ENCODE results near the gene STYX. TPM values are rescaled to one million over a fixed set of nuclear protein-coding genes. Genes with fewer than 3 reads are reported as not detected.

The STYX gene
- total RNA-seq, 1 experiment from 2014 or later, result 24.4 TPM

- intact Hi-C loops (cut with micrococcal nuclease; ENCODE audit: unreplicated experiment), result loop anchor here (5.0 kb wide), 1 partner anchor 483 kb away; no protein-coding TSS in a partner anchor
- Histone ChIP-seq H3K4me3 (ENCODE audit: low read depth, low read length) (no peak overlapping the region), H3K9me3 (no peaks in the 10 kb centered on the region), H3K4me1 (peaks cover 4% of the 10 kb centered on the region; the same call in 1 of the 2 replicates), H3K36me3 (ENCODE audit: control insufficient read depth, insufficient read depth, low read length) (no peaks in the 10 kb centered on the region), H3K27me3 (replicated peaks; ENCODE audit: control insufficient read depth, insufficient read depth, low read length) (no peaks in the 10 kb centered on the region)
- TF ChIP-seq CTCF (IDR thresholded peaks at IDR 0.05; ENCODE audit: insufficient read depth in 1 of 2, low read depth in 1 of 2, low read length in 1 of 2, severe bottlenecking in 1 of 2, unreplicated experiment in 1 of 2), result no peak
- no TSS peak for BruUV-seq (replicated peaks)
- no peaks in the 10 kb centered on the region for H3K4me1 Mint-ChIP-seq (ENCODE audit: low read depth, unreplicated experiment)
- no peak overlapping the region for H3K27ac Mint-ChIP-seq (ENCODE audit: unreplicated experiment)
- H3K9me3 Mint-ChIP-seq (ENCODE audit: unreplicated experiment), result no peaks in the 10 kb centered on the region
- H3K4me3 Mint-ChIP-seq (ENCODE audit: unreplicated experiment), result no peak overlapping the region
- DNase-seq, result no peak
- H3K36me3 Mint-ChIP-seq (ENCODE audit: insufficient read depth, unreplicated experiment), result no peaks in the 10 kb centered on the region
- no peaks in the 10 kb centered on the region for H3K27me3 Mint-ChIP-seq (ENCODE audit: insufficient read depth, unreplicated experiment)
- CTCF ChIA-PET, result interaction anchor here (2.8 kb wide), 1 partner anchor 137 kb away, joined by 15 read pairs; no protein-coding TSS in a partner anchor
- POLR2A ChIA-PET, result no interaction called here
These were observed 94.5 kb downstream of the STYX start for GRCh38 chr14:52824462-52824861.

Other genes with a start within 250 kb of the STYX start
- 6.6 and 10.2 TPM in 2 replicates for gene TXNDC16, start 177.7 kb upstream of the STYX start, total RNA-seq (2022)
- gene GPR137C, start 177.3 kb upstream of the STYX start, total RNA-seq (2022), result 1.9 and 2.9 TPM in 2 replicates
- 73.6 and 83.4 TPM in 2 replicates for gene ERO1A, start 34.6 kb upstream of the STYX start, total RNA-seq (2022)
- gene PSMC6, start 23.0 kb upstream of the STYX start, total RNA-seq (2022), result 129 and 130 TPM in 2 replicates
- gene GNPNAT1, start 61.4 kb downstream of the STYX start, total RNA-seq (2022), result 35.9 and 41.6 TPM in 2 replicates
- 33.5 and 40.8 TPM in 2 replicates for gene FERMT2, start 220.9 kb downstream of the STYX start, total RNA-seq (2022)